ENCODE data around the gene PCYT2. TPM values are rescaled to one million over a fixed set of nuclear protein-coding genes. Genes with fewer than 3 reads are reported as not detected.
A peak's percentile ranks its signal among the peaks of the same experiment; 100 is the strongest.

The PCYT2 gene
- total RNA-seq, 4 donors from 2014 or later: 27.4 to 38.7 (median 33.3) TPM

- TF ChIP-seq POLR2A (IDR thresholded peaks at IDR 0.05; ENCODE audit: low read depth) (no peak), EP300 (IDR thresholded peaks at IDR 0.05) (no peak), POLR2AphosphoS5 (IDR thresholded peaks at IDR 0.05) (no peak)
- TF ChIP-seq, protein P1, sequence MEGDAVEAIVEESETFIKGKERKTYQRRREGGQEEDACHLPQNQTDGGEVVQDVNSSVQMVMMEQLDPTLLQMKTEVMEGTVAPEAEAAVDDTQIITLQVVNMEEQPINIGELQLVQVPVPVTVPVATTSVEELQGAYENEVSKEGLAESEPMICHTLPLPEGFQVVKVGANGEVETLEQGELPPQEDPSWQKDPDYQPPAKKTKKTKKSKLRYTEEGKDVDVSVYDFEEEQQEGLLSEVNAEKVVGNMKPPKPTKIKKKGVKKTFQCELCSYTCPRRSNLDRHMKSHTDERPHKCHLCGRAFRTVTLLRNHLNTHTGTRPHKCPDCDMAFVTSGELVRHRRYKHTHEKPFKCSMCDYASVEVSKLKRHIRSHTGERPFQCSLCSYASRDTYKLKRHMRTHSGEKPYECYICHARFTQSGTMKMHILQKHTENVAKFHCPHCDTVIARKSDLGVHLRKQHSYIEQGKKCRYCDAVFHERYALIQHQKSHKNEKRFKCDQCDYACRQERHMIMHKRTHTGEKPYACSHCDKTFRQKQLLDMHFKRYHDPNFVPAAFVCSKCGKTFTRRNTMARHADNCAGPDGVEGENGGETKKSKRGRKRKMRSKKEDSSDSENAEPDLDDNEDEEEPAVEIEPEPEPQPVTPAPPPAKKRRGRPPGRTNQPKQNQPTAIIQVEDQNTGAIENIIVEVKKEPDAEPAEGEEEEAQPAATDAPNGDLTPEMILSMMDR (IDR thresholded peaks at IDR 0.05): no peak
- WGBS: 88% methylated on average over 9 of the region's 21 CpGs
- peak overlapping the region; percentile 46 to 57 (median 48) for H3K4me3 ChIP-seq
- H3K36me3 ChIP-seq: peaks cover 32 to 72% (median 59%) of the 10 kb centered on the region in 4 donors
- peaks cover 0 to 25% (median 8%) of the 10 kb centered on the region in 4 donors for H3K27me3 ChIP-seq
- H3K4me1 ChIP-seq: peaks cover 8 to 18% (median 16%) of the 10 kb centered on the region in 4 donors
- no peaks in the 10 kb centered on the region for H3K9me3 ChIP-seq
- intact Hi-C loops (cut with DNase I): no loop called here
- no peak for DNase-seq (ENCODE audit: extremely low spot score)
- H3K27ac ChIP-seq (replicated peaks in 1 of 4): no peak overlapping the region
These were observed 9.8 kb downstream of the PCYT2 start for GRCh38 chr17:81901167-81902022.

DNA sequence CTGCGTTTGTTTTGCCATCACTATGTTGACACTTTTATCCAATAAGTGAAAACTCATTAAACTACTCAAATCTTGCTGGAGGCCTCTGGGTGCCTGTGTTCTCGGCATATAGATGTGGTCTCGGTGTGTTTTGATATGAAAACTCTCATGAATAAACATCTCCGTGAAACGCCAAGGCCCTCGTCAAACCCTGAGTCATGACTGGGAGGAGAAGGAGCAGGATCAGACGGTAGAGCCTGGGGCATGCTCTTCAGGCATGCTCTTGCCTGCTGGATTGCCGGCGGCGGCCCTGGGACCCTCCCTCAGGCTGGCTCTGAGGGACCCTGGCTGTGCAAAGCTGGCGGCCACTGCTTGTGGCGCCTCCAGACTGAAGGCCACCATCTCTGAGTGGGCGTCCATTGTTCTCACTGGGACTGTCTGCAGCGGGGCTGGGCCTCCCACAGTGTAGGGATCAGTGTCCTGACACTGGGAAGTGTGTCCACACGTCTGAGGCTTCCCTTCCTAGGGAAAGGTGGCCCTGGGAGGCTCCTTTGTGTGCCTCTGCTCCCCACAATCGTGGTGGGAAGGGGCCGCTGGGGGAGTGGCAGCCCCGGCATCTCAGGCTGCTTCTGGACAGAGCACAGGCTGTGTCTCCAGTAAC, 10.9 kb downstream of the PCYT2 start:
- DNase-seq (ENCODE audit: extremely low spot score): no peak
- Histone ChIP-seq H3K9me3 (no peaks in the 10 kb centered on the region), H3K27ac (replicated peaks in 1 of 4) (no peak overlapping the region), H3K36me3 (peaks cover 36 to 72% (median 68%) of the 10 kb centered on the region in 4 donors), H3K4me1 (peaks cover 8 to 18% (median 16%) of the 10 kb centered on the region in 4 donors), H3K27me3 (peaks cover 0 to 25% (median 8%) of the 10 kb centered on the region in 4 donors), H3K4me3 (no peak overlapping the region)
- WGBS: 83% methylated on average over 17 of the region's 18 CpGs
- no peak for TF ChIP-seq EP300 (IDR thresholded peaks at IDR 0.05)
- intact Hi-C loops (cut with DNase I): no loop called here

- Histone ChIP-seq H3K4me3 (no peak overlapping the region), H3K36me3 (peaks cover 35 to 72% (median 67%) of the 10 kb centered on the region in 4 donors), H3K9me3 (no peaks in the 10 kb centered on the region), H3K27ac (replicated peaks in 1 of 4) (no peak overlapping the region), H3K27me3 (peaks cover 0 to 25% (median 8%) of the 10 kb centered on the region in 4 donors), H3K4me1 (peaks cover 8 to 18% (median 16%) of the 10 kb centered on the region in 4 donors)
- TF ChIP-seq POLR2A (IDR thresholded peaks at IDR 0.05; ENCODE audit: low read depth) (no peak), POLR2AphosphoS5 (IDR thresholded peaks at IDR 0.05) (no peak), EP300 (IDR thresholded peaks at IDR 0.05) (no peak)
- TF ChIP-seq, protein P1 (IDR thresholded peaks at IDR 0.05): no peak
- WGBS: 98% methylated on average over 5 of the region's 22 CpGs
- intact Hi-C loops (cut with DNase I): loop anchor here (5.0 kb wide), 1 partner anchor 47 kb away; no protein-coding TSS in a partner anchor
- DNase-seq (ENCODE audit: extremely low spot score): no peak
These were observed 11.6 kb downstream of the PCYT2 start for GRCh38 chr17:81899514-81900166.

GRCh38 chr17:81898885-81899284, 12.3 kb downstream of the PCYT2 start:
- TF ChIP-seq POLR2A (IDR thresholded peaks at IDR 0.05; ENCODE audit: low read depth) (no peak), POLR2AphosphoS5 (IDR thresholded peaks at IDR 0.05) (no peak), EP300 (IDR thresholded peaks at IDR 0.05) (no peak)
- TF ChIP-seq, protein P1 (IDR thresholded peaks at IDR 0.05): no peak
- H3K4me3 ChIP-seq: no peak overlapping the region
- H3K27ac ChIP-seq (replicated peaks in 1 of 4): no peak overlapping the region
- peaks cover 0 to 25% (median 8%) of the 10 kb centered on the region in 4 donors for H3K27me3 ChIP-seq
- no peaks in the 10 kb centered on the region for H3K9me3 ChIP-seq
- H3K4me1 ChIP-seq: peaks cover 8 to 18% (median 16%) of the 10 kb centered on the region in 4 donors
- no peak for DNase-seq (ENCODE audit: extremely low spot score)
- 100% methylated on average over 5 of the region's 9 CpGs for WGBS
- intact Hi-C loops (cut with DNase I): loop anchor here (5.0 kb wide), 1 partner anchor 47 kb away; no protein-coding TSS in a partner anchor
- peaks cover 35 to 72% (median 70%) of the 10 kb centered on the region in 4 donors for H3K36me3 ChIP-seq

Measured in esophagus muscularis mucosa (tissue), 4 donors.